ENCODE results near the gene PIK3CB. TPM values are rescaled to one million over a fixed set of nuclear protein-coding genes. Genes with fewer than 3 reads are reported as not detected.

PIK3CB gene
- total RNA-seq, 2 donors from 2014 or later, result 20.6 to 32.0 TPM

Other genes starting within 250 kb of the PIK3CB start
- gene CEP70, start 240.7 kb downstream of the PIK3CB start, total RNA-seq, result 10 to 100 TPM; 18.4 to 38.2 TPM
- gene FAIM, start 226.2 kb downstream of the PIK3CB start, total RNA-seq, result 10 to 100 TPM; 11.1 to 20.6 TPM
- gene FOXL2, start 112.2 kb upstream of the PIK3CB start, total RNA-seq, result not detected
- not detected for gene FOXL2NB, start 112.3 kb upstream of the PIK3CB start, total RNA-seq
- gene PRR23A, start 171.3 kb upstream of the PIK3CB start, total RNA-seq, result not detected
- not detected for gene PRR23B, start 186.0 kb upstream of the PIK3CB start, total RNA-seq
- gene PRR23C, start 210.0 kb upstream of the PIK3CB start, total RNA-seq, result not detected

All from thoracic aorta (tissue), 2 donors.